RPMI8226 (cell line): Measurements from ENCODE around the gene LYZL4.

ENCODE experiments used
- DNase-seq: peaks from one replicate; pipeline ENCODE4 v3.0.0-alpha.2; 2015

The LYZL4 gene, protein sequence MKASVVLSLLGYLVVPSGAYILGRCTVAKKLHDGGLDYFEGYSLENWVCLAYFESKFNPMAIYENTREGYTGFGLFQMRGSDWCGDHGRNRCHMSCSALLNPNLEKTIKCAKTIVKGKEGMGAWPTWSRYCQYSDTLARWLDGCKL

DNA sequence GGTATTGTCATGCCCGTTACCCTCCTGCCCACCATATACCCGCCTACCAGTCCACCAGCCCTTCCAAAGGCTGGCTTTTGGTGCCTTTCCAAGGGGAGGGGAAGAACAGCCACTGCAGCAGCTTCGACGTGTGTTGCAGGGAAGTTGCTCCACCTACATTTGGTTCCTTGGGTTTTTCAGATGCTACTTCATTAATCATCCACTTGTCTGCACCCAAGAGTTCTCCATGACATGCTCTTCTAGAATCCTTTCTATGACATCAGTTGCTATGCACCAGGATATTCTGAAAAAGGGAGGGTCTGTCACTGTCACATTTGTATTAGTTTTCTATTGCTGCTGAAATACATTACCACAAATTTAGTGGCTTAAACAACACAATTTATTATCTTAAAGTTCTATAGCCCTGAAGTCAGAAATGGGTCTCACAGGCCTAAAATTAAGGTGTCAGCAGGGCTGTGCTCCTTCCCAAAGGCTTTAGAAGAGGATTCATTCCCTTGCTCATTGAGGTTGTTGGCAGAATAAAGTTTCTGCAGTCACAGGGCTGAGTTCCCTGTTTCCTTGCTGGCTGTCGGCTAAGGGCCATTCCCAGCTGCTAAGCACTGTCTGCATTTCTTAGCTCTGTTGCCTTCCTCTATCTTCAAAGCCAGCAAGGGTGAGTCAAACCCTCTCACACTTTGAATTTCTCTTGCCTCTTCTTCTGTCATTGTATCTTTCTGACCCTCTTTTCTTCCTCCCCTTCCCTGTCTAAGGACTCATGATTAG is at the start of gene LYZL4:
Gene LYZL4 (minus strand): TSS at position 241 of the 762 bp plus-strand sequence. CDS start 3,359 bp downstream, outside the sequence.
- no peak for DNase-seq

DNA sequence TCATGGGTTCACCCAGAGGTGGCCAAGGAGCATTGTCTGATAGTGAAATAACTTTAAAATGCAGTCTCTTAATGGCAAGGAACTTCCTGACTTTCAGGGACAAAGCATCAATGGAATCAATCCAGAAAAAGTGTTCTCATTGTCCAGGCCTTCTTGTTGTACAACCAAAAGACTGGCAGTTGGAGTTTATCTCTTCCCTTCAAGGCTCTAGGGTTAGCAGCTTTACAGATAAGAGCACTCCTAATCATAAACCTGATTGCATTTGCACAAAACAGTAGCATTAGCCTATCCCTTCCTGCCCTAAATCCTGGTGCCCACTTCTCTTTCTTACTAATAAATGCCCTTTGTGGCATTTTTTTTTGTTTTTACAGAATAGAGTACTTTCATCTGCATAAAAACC is 48.7 kb upstream of the LYZL4 start:
- no peak for DNase-seq

DNA sequence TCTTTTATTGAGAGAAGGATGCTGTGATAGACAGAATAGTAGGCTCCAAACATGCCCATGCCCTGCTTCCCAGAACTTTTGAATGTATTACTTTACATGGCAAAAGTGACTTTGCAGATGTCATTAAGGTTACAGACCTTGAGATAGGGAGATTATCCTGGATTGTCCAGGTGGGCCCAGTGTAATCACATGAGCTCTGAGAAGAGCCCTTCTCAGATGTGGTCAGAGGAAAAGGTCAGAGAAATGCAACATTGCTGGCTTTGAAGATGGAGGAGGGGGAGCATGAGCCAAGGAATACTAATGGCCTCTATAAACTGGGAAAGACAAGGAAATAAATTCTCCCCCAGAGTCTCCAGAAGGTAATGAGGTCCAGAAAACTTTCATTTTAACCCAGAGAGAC is 45.8 kb upstream of the LYZL4 start:
- no peak for DNase-seq

DNA sequence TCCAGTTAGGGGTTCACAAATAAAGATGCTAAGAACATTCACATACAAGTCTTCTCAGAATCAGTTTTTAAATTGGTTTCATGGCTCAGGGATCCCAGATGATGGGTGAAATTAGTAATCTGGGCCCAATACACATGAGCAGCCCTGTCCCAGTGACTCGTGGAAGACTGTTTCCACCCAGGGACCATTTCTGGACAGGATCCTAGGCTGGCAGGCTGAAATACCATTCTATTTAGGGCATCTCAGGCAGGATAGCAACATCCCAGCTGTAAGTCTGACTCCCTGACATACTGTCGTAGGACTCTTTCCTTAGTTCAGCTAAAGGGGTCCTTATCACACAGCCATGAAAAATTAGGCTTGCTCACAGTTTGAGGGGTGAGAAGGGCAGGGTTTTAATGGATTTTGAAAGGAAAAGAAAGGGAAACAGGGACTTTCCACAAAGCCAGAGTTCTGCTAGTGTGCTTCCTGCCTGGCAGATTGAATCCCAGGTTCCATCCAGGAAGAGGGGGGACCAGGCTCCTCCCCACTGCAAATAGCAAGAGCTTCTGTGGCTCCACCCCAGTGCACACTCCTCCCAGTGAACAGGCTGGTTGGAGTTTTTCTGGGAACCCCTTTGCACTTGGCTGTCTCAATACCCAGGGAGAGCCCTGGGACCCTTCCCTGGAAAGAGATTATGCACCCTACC is 41.3 kb upstream of the LYZL4 start:
- no peak for DNase-seq

DNA sequence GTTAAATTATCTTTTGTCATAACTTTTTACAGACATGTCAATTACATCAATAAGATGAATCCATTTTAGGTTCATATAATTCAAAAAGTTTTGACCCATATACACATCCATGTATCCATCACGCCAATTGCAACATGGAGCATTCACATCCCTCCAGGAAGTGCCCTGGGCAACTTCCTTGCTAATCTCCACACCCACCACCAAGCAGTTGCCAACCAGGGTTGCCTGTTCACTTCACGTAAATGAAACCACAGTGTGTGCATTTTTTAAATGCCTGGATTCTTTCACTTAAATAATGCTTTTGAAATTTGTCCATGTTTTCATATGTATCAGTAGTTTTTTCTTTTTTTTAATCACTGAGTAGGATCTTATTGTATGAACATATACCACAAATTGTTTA is 40.7 kb upstream of the LYZL4 start:
- no peak for DNase-seq

DNA sequence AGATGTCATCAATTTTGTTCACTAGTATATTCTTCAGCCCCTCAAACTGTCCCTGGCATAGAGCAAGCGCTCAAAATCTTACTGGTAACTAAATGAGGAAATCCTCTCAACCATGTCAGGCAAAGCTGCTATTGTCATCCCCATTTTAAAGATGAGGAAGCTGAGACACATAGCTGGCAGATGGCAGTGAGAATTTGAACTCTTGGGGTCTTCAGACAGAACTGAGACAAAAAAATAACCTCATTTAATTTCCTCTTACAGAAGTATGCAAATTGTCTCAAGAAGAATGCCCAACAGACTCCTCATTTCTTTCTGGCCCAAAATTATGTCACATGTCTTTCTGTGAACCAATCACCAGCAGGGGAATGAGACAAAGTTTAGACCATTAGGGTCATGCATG is 40.2 kb upstream of the LYZL4 start:
- DNase-seq, result no peak

DNA sequence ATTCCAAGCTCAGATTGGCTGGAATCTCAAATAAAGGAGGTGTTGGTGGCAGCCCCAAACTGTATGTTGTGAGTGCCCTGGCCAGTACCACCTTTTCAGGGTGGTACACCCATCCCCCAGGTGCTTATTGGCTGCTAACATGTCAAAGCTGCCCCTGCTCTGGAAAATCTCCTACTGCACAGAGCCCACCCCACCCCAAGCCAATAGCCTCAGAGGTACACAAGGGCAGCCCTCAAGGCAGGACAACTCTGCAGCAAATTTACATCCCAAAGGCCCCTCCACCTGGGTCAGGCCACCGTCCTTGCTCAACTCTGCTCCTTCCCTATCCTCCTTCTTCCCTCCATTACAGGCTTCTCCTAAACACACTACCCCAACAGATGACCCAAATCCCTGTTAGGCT is 37.1 kb upstream of the LYZL4 start:
- no peak for DNase-seq

DNA sequence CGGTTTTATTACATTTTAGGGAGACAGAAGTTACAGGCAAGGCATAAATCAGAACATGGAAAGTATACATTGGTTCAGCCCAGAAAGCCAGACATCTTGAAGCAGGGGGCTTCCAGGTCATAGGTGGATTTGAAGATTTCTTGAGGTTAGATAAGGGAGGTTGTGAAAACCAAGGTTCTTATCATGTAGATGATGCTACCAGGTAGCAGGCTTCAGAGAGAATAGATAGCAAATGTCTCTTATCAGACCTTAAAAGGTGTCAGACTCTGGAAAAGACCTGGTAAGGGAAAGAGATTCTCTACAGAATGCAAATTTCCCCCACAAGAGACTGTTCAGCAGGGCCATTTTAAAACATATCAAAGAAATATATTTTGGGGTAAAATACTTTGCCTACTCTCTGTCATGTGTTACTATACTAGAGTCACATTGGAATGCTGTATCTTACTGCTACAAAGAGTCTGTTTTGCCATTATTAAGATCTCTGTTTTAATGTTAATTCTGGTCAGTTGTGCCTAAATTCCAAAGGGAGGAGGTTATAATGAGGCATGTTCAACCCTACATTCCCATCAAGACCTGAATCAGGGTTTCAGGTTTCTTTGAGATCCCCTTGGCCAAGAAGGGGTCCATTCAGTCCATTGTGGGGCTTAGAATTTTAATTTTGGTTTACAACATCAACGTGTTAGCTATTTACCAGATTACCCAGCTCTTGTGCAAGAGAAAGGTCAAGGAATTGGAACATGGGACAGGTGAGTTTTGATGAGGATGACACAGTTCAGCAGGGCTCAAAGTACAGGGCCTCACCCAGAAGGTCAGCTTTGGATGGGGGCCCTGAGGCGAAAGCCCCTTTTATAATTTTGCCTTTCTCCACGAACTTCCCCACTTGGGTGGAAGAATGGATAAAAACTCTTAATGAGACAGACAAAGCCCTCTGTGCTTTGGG is 36.0 kb upstream of the LYZL4 start:
- DNase-seq, result no peak

DNA sequence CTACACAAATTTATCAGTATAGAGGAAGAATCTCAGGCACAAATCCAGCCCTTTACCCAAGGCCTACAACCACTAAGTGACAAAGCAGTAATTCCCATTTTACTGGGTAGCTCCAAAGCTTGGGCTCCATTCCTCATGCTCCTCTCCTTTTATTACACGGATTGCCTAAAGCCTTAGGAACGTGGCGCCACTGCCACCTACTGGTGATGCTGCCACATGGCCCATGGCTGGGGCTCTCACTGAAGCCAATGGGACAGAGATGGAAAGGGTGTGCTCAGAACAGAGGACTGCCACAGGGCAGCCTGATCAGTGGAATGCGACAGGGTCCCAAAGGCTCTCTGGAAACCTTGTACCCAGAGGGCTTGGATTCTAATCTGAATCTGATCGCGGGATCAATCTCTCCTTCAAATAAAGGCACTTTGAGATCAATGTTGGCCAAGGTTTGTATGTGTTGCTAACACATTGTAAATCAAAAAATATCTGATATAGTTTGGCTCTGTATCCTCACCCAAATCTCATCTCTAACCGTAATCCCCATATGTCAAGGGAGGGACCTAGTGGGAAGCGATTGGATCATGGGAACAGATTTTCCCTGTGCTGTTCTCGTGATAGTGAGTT is 33.5 kb upstream of the LYZL4 start:
- peak; percentile 84 for DNase-seq

DNA sequence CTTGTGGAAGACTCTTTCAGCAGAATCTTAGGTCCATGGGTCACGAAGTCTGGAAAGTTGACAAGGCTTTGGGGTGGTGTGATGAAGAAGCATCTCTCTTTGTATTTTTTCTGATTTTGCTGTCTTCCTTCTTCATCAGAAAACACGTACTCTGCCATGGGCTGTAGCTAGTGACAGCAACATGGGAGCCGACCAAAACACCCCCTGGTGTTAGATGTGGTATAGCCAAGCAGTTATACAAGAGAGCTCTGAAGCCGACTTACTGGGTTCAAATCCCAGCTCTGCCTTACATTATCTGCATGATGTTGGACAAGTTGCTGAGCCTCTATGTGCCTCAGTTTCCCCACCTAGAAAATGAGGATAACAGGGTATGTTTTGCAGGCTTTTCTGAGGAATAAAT is 32.9 kb upstream of the LYZL4 start:
- DNase-seq, result peak; percentile 23

DNA sequence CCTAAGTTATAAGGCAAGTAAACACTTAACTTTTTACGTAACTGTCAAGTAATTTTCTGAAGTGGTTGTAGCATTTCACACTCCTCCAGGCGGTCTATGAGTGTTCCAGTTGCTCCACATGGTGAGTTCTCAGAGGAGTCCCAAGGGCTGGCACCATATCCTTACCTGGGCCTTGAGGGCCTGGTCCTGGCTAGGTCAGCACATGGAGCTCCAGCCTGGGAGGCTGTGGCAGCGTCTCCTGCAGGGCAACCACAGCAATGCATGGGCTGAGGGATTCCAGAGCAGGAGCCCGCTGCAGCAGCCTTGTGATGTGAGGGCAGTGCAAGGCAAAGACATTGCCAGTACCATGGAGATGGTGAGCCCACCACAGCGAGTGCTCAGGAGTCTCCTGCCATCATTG is 32.2 kb upstream of the LYZL4 start:
- no peak for DNase-seq

DNA sequence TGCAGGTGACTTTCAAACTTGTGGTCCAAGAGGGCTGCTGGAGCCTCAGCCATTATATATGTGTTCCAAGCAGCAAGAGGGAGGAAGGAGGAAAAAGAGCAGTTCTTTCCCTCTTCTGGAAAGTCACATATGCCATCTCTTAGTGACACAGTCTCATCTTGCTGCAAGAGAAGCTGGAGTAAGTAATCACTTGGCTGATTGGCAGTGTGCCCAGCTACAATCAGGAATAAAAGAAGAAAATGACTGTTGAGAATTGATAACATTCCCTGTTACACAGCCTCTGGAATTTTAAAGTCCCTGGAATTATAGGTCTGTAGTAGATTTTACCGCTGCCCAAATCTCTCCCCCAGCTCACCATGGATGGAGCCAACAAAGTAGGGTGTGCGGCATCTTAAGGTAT is 31.4 kb upstream of the LYZL4 start:
- no peak for DNase-seq

DNA sequence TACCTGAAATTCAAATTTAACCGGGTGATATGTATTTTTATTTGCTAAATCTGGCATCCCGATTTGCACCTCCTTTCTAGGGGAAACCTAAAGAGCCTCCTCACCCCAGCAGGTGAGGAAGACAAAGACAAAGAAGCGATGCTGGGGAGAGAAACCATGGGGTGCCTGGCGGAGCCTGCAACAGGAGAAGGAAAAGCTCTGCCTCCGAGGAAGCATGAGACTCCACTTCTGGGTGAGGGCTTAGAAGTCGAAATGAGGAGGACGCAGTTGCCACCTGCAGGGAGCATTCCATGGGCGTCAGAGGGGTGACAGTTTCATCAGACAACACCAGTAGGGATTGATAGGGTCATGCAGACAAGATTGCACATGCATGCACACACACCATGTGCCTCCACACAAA is 30.5 kb upstream of the LYZL4 start:
- DNase-seq, result no peak

DNA sequence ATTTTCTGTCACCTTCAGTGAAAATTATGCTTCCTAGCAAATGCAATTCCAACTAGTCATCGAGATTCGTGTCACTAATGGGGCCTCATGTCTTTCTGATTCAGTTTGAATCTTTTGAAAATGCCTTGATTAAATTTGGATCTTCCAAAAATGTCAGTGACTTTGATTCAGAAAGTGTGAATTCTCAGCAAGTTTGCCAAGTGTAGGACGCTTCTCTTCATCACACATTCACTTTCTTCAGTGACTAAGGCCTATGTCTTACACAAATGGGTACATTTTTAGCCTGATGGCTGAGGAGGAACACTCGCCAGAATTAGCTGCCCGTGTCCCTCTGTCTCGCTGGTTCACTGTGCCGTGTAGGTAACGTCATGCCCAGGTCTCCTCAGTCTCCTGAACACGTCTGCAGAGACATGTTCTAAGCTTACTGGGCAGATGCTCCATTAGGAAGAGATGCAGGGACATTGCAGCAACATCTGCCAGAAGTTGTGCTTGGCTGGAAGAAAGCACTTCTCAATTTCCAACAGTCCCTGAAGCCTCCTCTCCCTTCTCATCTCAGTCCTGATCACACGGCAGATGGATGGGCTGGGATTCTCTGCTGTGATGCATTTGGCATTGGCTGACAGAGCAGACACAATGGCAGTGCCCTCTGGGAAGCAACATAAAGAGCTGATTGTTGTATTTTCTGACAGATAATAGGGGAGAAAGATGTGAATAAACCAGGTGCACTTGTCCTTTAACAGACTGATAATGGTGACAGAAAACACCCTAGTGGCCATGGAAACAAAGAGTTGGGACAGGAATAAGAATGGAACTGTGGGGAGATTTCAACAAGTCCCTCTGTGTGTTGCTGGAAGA is 29.1 kb upstream of the LYZL4 start:
- DNase-seq, result no peak

DNA sequence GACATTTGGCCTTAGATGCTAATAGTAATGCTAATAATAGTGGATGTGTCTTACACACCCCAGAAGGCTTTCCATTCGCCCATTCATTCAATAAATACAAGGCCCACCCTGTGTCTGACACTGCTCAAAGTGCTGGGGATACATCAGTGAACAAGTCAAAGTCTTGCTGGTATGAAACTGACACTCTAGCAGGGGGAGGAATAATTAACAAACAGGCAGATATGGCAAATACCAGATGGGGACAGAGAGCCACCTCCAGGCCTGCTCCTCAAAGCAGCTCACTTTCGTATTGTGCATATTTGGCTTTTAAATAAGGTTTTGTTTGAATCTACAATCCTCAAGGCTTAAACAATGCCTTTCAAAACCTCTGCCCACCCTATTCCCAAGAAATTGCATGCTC is 28.3 kb upstream of the LYZL4 start:
- DNase-seq, result no peak

DNA sequence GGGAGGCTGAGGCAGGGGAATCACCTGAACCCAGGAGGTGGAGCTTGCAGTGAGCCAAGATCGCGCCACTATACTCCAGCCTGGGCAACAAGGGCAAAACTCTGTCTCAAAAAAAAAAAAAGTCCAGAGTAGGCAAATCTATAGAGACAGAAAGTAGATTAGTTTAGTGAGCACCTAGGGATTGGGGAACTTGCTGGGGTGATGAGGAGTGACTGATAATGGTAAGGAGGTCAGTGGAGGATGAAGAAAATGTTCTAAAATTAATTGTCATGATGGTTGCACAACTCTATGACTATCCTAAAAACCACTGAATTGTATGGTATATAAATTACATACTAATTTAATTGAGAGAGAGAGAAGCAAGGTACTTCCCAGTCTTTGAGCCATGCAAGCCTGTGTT is 27.8 kb upstream of the LYZL4 start:
- DNase-seq, result peak; percentile 22

DNA sequence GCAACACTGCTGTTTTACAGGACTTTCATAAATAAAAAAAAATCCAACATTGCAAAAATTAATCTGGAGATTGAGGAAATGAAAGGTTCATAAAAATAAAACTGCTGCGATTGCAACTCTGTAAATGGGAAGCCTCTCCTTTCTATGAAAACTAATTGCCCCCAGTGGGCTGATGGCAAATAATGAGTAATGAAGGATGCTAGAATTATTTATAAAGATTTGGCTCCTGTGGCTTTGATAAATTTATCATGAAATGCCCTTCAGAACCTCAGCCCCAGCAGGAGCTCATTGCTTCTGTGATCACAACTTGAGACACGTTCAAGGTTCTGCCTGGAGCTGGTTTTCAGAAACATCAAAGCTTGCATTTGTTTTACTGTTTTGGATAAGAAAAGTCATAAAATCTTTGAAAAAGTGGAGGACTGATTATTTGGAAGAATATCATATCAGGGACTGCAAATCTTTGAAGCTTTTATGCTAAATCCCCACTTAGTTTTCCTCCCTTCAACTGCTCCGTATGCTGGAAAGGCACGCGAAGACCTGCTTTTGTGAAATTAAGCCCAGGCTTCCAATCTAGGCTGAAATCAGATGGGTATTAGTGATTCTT is 24.5 kb upstream of the LYZL4 start:
- peak; percentile 55 for DNase-seq

DNA sequence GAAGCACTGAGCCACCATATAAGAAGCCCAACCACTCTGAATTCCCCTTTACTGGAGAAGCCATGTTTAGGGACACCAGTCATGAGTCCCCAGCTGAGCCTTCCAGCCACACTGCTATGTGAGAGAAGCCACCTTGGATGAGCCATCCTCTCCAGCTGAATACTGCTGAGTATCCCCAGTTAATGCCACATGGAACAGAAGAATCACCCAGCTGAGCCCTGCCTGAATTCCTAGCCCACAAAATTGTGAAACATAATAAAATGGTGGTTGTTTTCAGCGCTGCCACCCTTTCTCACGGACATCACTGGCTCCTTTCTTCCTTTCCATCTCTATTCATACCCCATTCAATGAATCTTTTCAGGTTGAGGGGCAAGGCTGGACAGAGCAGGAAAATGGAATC is 22.1 kb upstream of the LYZL4 start:
- no peak for DNase-seq

DNA sequence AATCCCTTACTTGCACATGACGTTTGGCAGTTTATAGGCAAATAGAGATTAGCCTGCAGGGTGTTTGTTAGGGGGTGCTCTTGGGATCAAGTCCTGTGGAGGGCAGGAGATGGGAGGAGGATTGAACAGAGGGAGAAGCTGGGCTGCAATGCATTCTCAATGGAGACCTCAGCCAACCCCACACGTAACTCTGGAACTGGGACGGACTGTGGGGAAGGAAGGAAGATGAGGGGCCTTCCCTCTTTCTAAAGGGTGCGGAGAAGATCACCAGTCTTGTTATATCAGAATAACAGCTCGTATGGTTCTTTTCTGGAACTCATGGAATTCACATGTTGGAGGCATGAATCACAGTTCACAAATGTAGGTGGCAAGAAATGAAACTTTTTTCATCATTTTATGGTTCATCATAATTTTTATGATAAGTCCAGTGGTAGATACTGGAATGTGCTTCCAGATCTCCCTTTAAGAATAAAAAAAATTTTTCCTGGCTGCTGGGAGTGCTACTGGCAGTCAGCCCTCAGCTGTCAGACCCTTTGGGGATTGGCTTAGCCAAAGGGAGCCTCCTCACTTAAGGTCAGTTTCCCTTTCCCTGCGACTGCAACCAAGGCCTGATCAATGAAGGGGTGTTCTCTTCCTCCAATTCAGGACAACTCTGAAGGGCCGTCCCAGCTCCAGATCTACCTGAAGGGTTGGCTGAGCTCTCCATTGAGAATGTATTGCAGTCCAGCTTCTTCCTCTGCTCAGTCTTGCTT is 20.5 kb upstream of the LYZL4 start:
- DNase-seq, result no peak

DNA sequence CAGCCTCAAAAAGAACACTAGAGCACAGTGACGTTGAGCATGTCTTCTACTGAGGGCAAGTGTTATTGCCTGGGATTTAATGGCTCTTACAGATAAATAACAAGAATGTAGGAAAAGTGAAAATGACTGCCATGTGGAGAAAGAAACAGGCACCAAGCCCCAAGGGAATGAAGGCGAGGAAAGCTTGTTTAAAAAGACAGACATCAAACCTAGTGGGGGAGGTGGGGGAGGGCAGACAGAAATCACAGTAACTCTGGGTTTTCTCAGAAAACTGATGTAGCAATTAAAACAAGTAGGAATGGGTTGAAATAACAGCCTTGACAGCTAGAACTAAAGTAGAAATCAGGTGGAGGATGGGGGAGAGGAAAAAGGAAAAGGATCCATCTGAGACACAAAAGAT is 18.4 kb upstream of the LYZL4 start:
- DNase-seq, result no peak
